NCI-H1417 treated with DMSO at 0.1 percent for 48 hours (cell line): ENCODE data around the gene CTSF.

Source experiments
- DNase-seq: peaks from one replicate; lab custom pipeline; 2025; lab: John Stamatoyannopoulos, UW

The CTSF gene

GRCh38 chr11:66532784-66533183 is 35.6 kb downstream of the CTSF start:
- DNase-seq = no peak

- no peak for DNase-seq
Measured at GRCh38 chr11:66531841-66532240, 36.6 kb downstream of the CTSF start.

GRCh38 chr11:66530927-66531709 is 37.3 kb downstream of the CTSF start:
- DNase-seq = no peak

GRCh38 chr11:66529655-66530054 is 38.8 kb downstream of the CTSF start:
- no peak for DNase-seq

- DNase-seq = no peak
Measured at GRCh38 chr11:66529069-66529468, 39.3 kb downstream of the CTSF start.

GRCh38 chr11:66524304-66525040 is 43.9 kb downstream of the CTSF start:
- DNase-seq = no peak

GRCh38 chr11:66523611-66524010 is 44.8 kb downstream of the CTSF start:
- no peak for DNase-seq
